NCI-H2196 treated with DMSO at 0.1 percent for 48 hours (cell line): Measurements from ENCODE around the gene GALNT12.

Experiments used
- DNase-seq: peaks from one replicate; lab custom pipeline; 2025; ENCODE audit not compliant: unreplicated experiment; lab: John Stamatoyannopoulos, UW

GALNT12 gene

GRCh38 chr9:98899408-98900056, 92.1 kb downstream of the GALNT12 start:
- DNase-seq, result no peak
